Left renal pelvis (tissue), 4 donors: ENCODE measurements around the gene PLA1A. TPM values are rescaled to one million over a fixed set of nuclear protein-coding genes. Genes with fewer than 3 reads are reported as not detected.
A peak's percentile ranks its signal among the peaks of the same experiment; 100 is the strongest.
"Not testable (repeated sequence)": the region's sequence is repeated elsewhere in the genome, so short reads cannot be mapped to it uniquely, and the experiment has no call there.

Experiments
- DNase-seq, 4 donors: peaks; one replicate each; pipeline ENCODE4 v3.0.0-alpha.2; 2013; ENCODE audit warnings: low read depth in 4 of 4, low spot score in 3 of 4
- polyA plus RNA-seq, 4 donors: library from polyadenylated mRNA; unstranded; fragments of 120-200 nt; gene quantifications; one replicate each; pipeline ENCODE4 v1.2.1, GENCODE V29; 2013; ENCODE audit not compliant: insufficient read length in 4 of 4

PLA1A gene, protein sequence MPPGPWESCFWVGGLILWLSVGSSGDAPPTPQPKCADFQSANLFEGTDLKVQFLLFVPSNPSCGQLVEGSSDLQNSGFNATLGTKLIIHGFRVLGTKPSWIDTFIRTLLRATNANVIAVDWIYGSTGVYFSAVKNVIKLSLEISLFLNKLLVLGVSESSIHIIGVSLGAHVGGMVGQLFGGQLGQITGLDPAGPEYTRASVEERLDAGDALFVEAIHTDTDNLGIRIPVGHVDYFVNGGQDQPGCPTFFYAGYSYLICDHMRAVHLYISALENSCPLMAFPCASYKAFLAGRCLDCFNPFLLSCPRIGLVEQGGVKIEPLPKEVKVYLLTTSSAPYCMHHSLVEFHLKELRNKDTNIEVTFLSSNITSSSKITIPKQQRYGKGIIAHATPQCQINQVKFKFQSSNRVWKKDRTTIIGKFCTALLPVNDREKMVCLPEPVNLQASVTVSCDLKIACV
- polyA plus RNA-seq = 1 to 10 TPM in 3 of 4 donors, under 1 TPM in 1; 0.35 to 7.6 (median 7.2) TPM

DNA sequence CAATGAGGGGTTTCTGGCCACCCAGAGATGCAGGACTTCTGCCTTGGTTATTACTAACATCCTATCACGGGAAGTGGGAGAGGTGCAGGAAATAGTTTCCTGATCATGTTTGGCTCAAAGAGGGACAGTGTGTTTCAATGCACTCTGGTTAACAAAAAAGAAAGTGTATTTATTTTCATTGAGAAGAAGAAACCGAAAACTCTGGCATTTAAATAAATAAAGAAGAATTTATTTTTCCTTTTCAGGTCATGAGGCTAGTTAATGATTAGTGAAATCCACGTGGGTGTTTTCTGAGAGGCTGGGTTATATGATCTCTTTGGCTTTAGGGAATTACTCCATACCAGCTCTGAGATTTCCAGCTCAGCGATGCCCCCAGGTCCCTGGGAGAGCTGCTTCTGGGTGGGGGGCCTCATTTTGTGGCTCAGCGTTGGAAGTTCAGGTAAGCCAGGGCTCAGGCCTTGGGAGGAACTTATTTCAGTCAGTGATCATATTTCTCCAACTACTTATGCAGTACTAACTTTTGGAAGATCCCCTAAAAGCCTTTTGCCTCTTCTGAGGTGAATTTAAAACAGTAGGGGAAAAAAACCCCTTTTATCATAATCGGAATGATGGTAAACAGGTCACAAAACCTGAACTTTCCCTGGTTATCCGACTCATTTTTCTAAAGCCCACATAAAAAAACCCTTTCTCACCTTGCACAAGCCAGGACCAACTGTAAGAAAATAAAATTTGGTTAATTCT is at the start of gene PLA1A:
PLA1A (plus strand) TSS at position 338 of the 741 bp plus-strand sequence; CDS start at position 367, 29 bp downstream.
- DNase-seq = peak in 1 of 4 donors; percentile 37

- DNase-seq = no peak
These were observed 49.3 kb upstream of the PLA1A start for GRCh38 chr3:119548341-119548740.

- DNase-seq = no peak
These were observed 47.3 kb upstream of the PLA1A start for GRCh38 chr3:119550192-119550910.

DNA sequence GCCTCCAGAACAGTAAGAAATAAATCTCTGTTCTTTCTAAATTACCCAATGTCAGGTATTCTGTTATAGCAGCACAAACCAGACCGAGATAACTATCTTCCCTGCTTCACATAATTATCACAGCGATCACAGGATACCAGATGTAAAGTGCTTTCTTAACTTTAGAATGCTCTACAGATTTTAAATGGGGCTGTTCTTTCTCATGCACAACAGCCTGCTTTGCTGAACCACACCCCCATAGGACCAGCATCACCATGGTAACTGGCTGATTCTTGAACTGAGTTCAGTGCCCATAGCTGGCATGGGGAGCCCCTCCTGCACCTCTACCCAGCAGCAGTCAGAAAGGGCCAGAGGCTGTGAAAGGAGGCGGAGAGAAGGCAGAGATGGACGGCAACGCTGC is 46.1 kb upstream of the PLA1A start:
- no peak for DNase-seq

DNA sequence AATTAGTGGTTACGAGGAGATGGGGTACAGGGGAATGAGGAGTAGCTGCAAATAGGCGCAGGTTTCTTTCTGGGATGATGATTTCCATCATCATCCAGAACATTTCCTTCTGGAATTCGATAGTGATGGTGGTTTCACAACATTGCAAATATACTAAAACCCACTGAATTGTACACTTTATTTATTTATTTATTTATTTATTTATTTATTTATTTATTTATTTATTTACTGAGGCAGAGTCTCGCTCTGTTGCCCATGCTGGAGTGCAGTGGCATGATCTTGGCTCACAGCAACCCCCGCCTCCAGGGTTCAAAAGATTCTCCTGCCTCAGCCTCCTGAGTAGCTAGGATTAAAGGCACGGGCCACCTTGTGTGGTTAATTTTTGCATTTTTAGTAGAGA is 44.8 kb upstream of the PLA1A start:
- not testable (repeated sequence) for DNase-seq

DNA sequence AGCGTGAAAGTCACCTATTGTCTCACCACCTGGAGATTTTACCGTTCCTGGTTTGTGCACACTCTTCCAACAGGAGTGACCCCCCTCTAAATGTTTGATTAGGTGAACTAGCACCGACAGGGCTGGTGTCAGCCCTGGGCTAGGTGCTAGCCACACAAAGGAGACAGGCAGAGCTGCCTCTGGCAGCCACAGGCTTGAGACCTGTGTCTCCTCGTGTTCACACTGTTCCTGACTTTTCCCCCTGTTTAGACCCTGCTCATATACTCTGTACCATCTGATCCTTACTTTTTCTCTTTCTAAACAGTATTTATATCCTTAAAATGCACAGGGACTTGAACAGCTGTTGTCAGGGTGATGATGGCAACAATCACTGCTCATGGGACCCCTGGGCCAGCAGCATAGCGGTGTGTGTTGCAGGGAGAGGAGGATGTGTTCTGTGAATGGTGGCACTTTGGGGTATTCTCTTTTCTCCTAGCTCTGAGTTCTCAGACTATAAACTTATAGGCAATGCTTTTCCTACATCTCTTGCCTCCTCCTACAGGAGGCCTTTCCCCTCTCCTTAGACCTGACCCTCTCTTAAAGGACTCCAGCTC is 43.8 kb upstream of the PLA1A start:
- no peak for DNase-seq

DNA sequence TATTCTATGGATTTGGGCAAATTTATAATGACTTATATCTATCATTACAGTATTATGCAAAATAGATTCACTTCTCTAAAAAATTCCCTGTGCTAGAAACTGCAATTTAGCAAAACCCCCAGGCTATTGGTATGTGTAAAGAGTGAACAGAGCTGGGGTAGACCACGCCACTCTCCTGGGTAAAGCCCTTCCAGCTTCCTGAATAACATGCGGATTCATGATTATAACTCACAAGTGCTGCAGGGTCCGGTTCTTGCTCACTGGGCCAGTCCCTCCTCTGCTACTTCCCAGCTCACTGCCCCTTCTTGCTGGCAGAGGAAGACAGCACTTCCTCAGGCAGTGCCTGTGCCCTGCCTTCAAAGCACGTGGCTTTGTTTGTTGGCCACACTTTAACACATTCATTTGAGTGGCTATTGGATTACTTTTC is 42.4 kb upstream of the PLA1A start:
- DNase-seq = no peak

- no peak for DNase-seq
These were observed 41.8 kb upstream of the PLA1A start for GRCh38 chr3:119555929-119556328.

DNA sequence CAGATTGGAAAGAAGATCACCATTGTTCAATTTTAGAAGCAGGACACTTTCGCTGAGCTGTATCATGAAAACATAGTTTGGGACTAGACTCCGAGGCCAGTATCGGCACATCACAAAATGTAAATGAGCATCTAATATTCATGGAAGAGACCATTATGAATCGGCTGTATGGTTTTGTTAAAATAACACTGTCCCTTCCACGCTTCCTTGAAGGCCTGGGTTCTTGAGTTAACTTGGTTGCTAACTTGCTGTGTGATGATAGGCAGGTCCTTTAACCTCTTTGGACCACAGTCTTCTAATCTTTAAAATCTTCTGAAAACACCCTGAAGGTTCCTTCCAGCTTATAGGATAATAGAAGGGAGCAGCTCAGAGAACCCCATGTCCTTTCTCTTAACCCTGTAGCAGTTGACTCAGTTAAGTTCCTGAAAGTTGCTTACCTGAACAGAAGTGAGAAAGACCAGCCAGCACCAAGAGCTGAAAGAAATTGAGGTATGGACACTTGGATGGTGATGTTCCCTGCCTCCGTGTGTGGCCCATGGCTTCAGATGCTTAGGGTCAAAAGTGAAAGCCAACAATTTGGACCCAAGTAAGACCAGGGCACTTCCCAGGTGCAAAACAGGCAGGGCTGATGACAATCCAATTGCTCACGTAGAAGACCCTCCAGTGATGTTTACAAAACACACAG is 40.4 kb upstream of the PLA1A start:
- DNase-seq = no peak

- DNase-seq = no peak
These were observed 39.8 kb upstream of the PLA1A start for GRCh38 chr3:119557877-119558269.

- DNase-seq = no peak
These were observed 38.9 kb upstream of the PLA1A start for GRCh38 chr3:119558626-119559317.

- DNase-seq = no peak
These were observed 38.2 kb upstream of the PLA1A start, which contains the start of gene CD80 for GRCh38 chr3:119559441-119559963. TSS of gene CD80 (minus strand) at chr3:119559614. CDS start at chr3:119557728, 1,886 bp downstream.

DNA sequence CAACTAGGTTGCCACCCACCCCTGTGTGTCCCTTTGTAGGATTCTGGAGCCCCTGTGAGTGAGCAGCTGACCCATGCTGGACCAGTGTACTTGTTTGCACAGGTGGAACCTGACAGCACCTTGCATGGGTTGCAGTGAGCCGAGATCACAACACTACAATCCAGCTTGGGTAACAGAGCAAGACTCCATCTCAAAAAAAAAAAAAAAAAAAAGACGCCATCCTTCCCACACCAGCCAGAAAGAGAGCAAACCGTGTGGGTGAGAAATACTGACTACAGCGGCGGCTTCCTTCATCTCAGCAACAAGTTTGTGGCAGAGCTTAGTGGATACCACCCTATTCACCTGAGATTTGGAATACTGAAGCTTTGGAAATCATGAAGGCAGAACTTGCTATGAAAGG is 37.5 kb upstream of the PLA1A start:
- no peak for DNase-seq

GRCh38 chr3:119562307-119562961 is 35.3 kb upstream of the PLA1A start:
- DNase-seq = no peak

DNA sequence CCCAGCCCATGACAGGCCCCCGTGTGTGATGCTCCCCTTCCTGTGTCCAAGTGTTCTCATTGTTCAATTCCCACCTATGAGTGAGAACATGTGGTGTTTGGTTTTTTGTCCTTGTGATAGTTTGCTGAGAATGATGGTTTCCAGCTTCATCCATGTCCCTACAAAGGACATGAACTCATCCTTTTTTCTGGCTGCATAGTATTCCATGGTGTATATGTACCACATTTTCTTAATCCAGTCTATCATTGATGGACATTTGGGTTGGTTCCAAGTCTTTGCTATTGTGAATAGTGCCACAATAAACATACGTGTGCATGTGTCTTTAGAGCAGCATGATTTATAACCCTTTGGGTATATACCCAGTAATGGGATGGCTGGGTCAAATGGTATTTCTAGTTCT is 34.4 kb upstream of the PLA1A start:
- not testable (repeated sequence) for DNase-seq

- no peak for DNase-seq
These were observed 28.5 kb upstream of the PLA1A start for GRCh38 chr3:119569156-119569555.

- DNase-seq = no peak
These were observed 27.5 kb upstream of the PLA1A start for GRCh38 chr3:119570229-119570628.

DNA sequence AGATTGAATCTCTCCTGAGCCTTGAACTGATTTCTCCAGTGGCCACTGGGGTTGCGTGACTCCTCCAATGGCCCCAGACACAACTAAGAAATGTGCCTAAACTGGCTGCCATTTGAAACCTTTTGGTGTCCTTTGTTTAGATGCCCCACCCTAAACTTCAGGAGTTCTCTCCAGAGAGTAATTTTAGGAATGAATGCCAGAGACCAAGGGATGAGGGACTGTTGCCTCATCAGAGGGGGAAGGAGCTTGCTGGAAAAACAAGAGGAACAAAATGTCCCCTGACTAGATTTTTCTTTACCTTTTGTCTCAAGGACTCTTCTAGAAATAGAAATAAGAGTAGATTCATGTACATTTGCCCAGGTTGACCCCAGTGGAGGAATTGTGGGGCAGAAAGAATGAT is 26.5 kb upstream of the PLA1A start:
- DNase-seq = no peak

GRCh38 chr3:119571688-119572087 is 26.0 kb upstream of the PLA1A start:
- DNase-seq = no peak
